GF-D8 (cell line): ENCODE results near the gene SPECC1.
"Not testable (repeated sequence)": the region's sequence is repeated elsewhere in the genome, so short reads cannot be mapped to it uniquely, and the experiment has no call there.

Source experiments
- DNase-seq: peaks from one replicate; lab custom pipeline; 2025; lab: John Stamatoyannopoulos, UW

Gene SPECC1

DNA sequence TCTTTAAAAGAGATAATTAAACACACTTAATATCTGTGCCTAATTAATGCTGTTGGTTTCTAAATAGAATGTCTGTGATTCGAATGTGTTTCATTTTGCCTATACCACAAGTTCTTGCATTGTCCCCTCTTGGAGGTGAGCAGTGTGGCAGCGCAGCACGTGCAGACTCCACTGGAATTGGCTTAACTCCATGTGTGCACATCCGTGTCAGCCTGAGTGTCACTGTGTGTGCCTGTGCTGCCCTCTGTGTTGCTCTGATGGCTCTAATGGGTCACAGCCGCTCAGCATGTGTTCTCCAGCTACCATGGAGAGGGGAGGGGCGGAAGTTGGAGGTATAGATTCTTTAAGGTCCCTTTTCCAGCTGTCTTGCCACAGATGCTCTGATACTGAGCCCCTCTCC lies 226.6 kb downstream of the SPECC1 start:
- no peak for DNase-seq

- no peak for DNase-seq
Measured at GRCh38 chr17:20236578-20237227, 227.5 kb downstream of the SPECC1 start.

DNA sequence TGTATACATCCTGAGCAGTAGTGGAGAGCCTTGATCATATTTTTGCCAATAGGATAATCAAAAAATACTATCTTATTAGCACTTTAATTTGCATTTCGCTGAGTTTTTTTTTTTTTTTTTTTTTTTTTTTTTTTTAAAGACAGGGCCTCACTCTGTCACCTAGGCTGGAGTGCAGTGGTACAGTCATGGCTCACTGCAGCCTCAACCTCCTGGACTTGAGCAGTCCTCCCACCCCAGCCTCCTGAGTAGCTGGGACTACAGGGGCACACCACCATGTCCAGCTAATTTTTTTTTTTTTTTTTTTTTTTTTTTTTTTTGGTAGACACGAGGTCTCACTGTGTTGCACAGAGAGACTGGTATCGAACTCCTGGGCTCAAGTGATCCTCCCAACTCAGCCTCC lies 230.6 kb downstream of the SPECC1 start:
- DNase-seq, result not testable (repeated sequence)

GRCh38 chr17:20241855-20242254 lies 232.7 kb downstream of the SPECC1 start:
- DNase-seq, result no peak

GRCh38 chr17:20242271-20242670 lies 233.1 kb downstream of the SPECC1 start:
- no peak for DNase-seq

- no peak for DNase-seq
Measured at GRCh38 chr17:20243524-20243923, 234.4 kb downstream of the SPECC1 start.

DNA sequence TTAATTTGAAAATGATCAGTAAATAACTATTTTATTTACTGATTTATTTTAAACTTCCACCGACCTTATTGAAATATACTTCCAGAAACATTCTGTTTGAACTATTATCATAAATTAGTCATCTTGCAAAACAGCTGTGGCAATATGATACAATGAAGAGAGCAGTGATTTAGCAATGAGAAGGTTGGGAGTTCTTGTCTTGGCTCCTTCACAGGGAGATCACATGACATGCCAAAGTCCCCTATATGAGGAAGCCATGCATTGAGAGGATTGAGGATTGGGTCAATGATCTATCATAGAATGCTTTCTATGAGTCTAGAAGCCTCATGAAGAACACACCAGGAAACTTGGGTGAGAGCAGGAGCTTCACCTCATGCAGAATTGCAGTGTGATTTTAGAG lies 235.5 kb downstream of the SPECC1 start:
- DNase-seq, result no peak

DNA sequence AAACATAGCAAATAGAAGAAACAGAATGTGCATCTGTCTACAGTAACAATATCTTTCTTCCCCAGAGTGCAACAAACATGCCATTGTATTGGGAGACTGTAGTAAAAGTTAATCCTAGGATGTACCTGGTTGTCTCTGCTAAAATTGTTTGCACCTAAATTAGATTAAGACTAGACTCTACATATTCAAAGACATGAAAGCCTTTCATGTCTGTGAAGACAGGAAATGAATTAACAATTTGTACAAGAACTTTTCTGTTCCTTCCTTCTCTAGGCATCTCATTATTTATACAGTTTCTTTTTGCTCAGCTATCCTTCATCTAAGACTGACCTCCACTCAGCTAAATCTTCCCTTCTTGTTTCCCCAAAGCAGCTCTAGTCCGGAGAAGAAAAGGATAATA lies 237.5 kb downstream of the SPECC1 start:
- DNase-seq, result no peak

GRCh38 chr17:20253323-20253722 lies 244.2 kb downstream of the SPECC1 start:
- DNase-seq, result no peak

- no peak for DNase-seq
Measured at GRCh38 chr17:20254541-20254940, 245.4 kb downstream of the SPECC1 start.

DNA sequence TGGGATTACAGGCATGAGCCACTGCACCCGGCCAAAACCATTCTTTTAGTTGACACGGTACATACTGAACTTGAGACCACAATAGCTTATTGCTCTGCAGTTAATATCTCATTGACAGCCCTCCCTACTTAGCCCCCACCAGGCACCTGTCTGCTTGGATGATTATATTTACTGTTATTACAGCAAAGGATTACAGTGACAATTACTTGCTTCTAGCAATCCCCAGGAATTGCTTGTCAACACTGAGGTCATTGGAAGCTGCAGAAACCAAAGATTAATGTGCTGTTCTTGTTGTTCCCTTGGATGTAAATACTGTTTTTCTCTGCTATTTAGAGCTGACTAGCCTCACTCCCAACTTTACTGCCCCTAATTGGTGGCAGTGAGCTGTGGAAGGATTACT lies 247.0 kb downstream of the SPECC1 start:
- DNase-seq, result no peak

DNA sequence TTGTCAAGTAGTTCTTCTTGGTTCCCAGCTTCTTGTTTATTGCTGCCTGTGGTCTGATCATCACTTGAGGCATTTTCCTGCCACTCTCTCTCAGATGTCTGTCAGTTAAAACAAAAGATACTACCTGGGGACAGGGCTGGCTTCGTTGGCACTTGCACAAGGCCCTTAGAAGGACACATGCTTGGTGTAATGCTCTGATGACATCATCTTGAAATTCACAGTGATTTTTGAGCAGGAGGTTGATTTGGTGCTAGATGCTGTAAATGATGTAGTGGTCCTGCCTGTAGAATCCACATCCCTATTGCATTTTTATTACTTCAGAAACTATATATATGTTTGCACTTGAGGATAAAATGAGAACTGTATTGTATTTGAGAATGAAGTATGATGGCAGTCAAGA lies 247.8 kb downstream of the SPECC1 start:
- no peak for DNase-seq

GRCh38 chr17:20257798-20258197 lies 248.6 kb downstream of the SPECC1 start:
- no peak for DNase-seq

GRCh38 chr17:20259668-20260067 lies 250.5 kb downstream of the SPECC1 start:
- no peak for DNase-seq

- no peak for DNase-seq
Measured at GRCh38 chr17:20260268-20260667, 251.1 kb downstream of the SPECC1 start.

- DNase-seq, result no peak
Measured at GRCh38 chr17:20262226-20263114, 253.3 kb downstream of the SPECC1 start.

GRCh38 chr17:20263115-20263433 lies 253.9 kb downstream of the SPECC1 start:
- DNase-seq, result not testable (repeated sequence)

DNA sequence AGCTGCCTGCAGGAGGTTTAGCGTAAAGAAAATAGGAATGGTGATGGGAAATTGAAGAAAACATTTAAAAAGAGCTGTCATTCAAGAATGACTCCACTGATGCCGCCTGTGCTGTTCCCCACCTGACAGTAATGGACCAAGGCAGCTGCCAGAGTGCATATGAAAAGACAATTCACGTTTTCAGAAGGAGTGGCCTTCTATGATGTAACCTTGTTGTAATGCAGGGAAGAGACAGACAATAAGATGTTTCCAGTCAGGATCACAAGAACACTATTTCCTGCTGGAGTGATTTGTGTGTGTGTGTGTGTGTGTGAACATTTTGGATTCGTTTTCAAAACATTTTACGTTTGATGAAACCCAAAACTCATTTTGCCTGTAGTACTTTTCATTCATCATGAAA lies 254.4 kb downstream of the SPECC1 start:
- DNase-seq, result no peak

DNA sequence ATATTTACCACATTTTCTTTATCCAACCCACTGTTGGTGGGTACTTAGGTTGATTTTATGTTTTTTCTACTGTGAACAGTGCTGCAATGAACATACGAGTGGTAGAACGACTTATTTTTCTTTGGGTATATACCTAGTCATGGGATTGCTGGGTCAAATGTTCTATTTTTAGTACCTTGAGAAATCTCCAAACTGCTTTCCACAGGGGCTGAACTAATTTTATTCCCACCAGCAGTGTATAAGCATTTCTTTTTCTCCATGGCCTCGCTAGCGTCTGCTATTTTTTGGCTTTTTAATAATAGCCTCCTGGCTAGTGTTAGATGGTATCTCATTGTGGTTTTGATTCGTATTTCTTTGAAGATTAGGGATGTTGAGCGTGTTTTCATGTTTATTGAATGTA lies 255.8 kb downstream of the SPECC1 start:
- no peak for DNase-seq

- no peak for DNase-seq
Measured at GRCh38 chr17:20266806-20267458, 257.8 kb downstream of the SPECC1 start.

DNA sequence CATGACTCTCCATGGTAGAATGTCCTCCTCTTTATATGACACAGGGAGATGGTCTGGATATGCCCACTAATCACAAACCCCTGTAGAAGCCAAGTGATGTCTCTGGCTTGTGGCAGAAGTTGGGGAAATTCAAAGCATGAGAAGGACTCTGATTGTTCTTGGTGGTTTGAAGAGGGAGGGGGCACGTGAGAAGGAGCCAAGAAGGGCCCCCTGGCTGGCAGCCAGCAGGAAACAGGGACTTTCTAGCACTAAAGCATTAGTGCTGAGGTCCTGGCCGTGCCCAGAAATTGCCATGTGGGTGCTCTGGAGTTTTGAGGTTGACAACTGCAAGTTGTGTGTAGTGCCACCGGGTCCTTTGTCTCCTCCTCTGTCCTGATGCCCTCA lies 258.3 kb downstream of the SPECC1 start:
- DNase-seq, result no peak

DNA sequence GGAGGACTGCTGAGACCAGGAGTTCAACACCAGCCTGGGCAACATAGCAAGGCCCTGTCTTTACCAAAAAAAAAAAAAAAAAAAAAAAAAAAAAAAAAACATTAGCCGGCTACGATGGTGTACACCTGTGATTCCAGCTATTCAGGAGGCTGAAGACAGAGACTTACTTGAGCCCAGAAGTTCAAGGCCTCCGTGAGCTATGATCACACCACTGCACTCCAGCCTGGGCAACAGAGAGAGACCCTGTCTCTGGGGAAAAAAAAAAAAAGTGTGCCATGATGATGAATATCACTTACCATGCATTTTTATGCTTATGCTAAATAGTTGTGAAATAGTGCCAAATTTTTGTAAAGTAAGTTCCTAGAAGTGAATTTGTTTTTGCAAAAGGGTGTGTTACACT lies 261.2 kb downstream of the SPECC1 start:
- no peak for DNase-seq

- DNase-seq, result no peak
Measured at GRCh38 chr17:20271011-20271610, 262.0 kb downstream of the SPECC1 start.
